Stimulated activated CD4-positive, alpha-beta T cell treated with anti-CD3 and anti-CD28 coated beads, Interleukin-2, amount 100 ng/mL, for 4 hours (primary cell): Measurements from ENCODE around the gene SNCAIP.
"Not testable (repeated sequence)": the region's sequence is repeated elsewhere in the genome, so short reads cannot be mapped to it uniquely, and the experiment has no call there.

ENCODE experiments used
- DNase-seq: peaks from one replicate; pipeline ENCODE4 v3.0.0-alpha.2; 2020; ENCODE audit warnings: low read depth

Gene SNCAIP

DNA sequence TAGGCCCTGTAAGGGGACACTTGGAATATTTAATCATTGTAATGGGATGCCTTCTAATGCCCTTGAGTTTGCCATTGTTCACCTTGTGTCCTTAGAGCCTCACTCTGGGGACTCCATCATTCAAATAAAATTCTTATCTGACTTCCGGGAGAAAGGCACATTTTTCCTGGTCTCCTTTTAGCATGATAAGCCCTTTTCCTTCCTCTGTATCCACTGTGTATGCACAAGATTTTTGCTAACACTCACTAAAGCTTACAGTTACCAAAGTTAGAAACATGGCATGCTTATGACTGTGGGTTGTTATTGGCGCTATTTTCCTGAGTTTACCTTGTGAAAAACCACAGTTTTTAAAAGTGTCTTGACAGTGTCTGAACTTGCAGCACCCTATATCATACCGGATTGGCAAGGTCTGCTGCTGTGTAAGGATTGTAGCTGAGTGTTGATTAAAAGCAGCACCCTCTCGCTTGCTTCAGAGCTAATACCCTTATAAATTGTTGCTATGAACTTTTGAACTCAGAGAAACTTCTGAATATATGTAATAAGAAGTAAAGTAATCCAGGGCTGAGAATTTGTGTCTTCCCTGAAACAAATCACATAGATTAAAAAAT, 46.4 kb downstream of the SNCAIP start:
- DNase-seq, result no peak

DNA sequence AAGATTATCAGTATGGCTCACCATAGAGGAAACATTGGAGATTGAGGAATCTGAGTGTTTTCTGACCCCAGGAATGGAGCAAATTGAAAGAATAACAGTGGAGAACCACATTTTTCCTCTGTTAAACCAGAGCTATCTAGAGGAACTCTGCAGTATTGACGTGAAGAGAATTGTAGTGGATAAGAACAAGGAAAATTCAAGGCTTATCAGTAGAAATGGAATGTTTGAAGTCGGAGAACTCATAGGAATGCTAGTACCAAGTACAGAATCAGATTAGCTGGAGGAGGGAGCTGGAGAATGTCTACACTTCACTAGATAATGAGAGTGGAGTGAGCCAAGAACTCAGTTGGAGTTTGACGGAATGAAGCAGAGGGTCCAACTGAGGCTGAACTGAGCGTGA, 50.3 kb downstream of the SNCAIP start:
- DNase-seq, result no peak

DNA sequence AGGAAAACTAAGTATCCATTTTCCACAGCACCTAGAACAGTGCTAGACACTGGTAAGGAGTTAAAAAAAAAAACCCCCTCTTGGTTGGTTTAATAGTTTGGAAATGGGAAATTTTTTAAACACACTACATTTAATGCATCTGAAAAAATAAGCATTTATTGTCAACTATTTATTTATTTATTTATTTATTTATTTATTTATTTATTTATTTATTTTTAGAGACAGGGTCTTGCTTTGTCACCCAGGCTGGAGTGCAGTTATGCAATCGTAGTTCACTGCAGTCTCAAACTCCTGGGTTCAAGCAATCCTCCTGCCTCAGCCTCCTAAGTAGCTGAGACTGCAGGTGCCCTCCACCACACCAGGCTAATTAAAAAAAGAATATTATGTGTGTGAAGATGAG, 51.6 kb downstream of the SNCAIP start:
- DNase-seq, result no peak

- DNase-seq, result no peak
These were observed 54.5 kb downstream of the SNCAIP start for GRCh38 chr5:122366501-122366900.

DNA sequence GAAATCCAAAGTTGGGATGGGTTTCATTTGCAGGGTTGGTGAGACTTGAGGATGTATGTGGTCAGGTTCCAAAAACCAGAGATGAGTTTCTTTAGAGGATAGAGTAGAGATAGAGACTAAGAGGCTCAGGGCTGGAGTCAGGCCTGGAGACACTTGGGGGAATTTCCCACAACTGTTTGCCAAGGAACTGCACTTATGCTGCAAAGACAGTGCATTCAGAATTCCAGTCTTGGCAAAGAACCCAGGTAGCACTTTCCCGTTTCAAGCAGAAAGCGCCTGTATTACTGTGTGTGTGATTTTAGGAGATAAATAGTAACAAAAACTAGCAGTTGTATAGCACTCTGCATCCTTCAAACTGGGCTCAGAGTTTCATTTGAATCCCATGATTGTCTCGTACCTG, 55.4 kb downstream of the SNCAIP start:
- DNase-seq, result no peak

DNA sequence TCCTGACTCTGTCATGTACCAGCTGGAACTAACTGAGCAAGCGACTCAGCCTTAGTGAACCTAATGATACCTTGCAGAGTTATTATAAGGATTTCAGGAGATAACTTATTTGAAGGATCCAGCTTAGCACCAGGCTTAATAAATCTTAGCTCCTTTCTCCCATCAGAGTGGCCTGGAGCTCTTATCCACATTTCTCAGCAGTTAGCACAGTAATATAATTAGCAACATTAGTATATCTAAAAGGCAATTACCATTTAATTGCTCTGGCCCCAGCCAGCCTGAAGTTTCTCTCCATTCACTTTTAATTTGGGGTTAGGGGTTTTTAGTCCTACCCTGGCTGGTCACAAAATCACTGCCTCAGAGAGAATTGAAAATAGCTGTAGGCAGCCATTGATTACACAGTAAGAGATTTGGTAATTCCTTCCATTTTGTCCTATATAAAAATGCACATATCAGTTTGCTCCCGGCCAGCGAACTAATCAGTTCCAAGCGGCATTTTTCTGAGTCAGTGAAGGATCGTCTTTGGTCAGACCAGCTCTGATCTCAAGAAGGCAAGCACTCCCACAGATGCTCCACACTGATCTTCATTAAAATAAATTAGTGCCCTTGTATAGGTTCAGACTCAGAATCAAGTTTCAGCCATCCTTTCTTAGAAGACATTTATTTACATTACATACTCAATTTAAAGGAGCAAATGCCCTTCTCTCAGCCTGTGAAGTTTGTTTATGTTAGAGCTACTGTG, 56.6 kb downstream of the SNCAIP start:
- no peak for DNase-seq

GRCh38 chr5:122369253-122369815, 57.3 kb downstream of the SNCAIP start:
- no peak for DNase-seq

- DNase-seq, result no peak
These were observed 59.6 kb downstream of the SNCAIP start for GRCh38 chr5:122371511-122372151.

GRCh38 chr5:122374110-122374509, 62.1 kb downstream of the SNCAIP start:
- DNase-seq, result no peak

DNA sequence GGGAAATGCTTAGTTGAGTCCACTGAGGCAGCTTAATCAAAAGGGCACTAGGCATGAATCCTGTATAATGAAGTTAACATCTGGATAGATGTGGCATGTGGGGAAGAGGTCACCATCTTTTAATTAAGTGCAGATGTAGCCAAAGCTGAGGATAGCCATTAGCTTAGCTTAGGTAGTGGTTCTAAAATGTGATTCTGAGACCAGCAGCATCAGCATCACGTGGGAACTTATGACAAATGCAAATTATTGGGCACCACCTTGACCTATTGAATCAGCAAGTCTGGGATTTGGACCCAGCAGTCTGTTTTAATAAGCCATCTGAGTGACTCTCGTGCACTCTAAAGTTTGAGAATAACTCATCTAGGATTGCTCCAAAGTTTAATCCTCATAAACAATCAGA, 63.8 kb downstream of the SNCAIP start:
- DNase-seq, result no peak

- DNase-seq, result no peak
These were observed 64.2 kb downstream of the SNCAIP start for GRCh38 chr5:122376250-122376649.

DNA sequence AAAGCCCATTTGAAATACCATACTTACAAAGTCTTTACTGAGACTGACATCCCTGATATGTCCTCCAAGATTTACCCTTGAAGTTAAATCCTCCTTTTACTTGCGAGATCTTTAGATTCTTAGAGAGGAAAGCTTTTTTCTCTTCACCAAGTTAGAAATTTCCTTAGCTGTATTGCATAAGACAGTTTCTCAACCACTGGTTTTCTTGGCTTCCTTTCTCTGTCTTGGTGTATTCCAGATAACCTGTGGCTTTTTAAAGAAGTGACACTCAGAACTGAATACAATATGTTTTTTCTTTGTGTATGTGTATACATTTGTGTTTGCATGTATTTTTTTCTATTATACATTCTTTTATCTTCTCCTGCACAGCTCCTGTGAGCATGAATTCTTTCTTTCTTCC, 65.0 kb downstream of the SNCAIP start:
- DNase-seq, result no peak

GRCh38 chr5:122382938-122383337, 70.9 kb downstream of the SNCAIP start:
- not testable (repeated sequence) for DNase-seq

- no peak for DNase-seq
These were observed 72.8 kb downstream of the SNCAIP start for GRCh38 chr5:122384739-122385235.

DNA sequence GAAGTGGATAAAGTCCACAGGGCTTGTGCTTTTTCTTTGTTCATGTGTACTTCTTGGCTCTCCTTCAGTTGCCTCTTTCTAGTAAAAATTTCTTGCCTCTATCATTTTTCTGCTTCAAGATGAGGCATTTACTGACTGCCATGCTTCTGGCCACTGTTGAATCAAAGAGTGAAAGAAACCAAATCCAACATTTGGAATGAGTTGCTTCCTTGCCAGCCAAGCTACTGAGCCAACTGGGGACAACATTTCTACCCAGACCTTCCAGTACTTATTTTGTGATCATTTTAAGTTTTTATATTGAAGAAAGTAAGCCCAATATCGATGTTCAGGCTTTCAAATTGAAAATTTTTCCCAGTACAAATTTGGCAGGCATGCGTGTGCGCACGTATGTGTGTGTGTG, 73.2 kb downstream of the SNCAIP start:
- no peak for DNase-seq

DNA sequence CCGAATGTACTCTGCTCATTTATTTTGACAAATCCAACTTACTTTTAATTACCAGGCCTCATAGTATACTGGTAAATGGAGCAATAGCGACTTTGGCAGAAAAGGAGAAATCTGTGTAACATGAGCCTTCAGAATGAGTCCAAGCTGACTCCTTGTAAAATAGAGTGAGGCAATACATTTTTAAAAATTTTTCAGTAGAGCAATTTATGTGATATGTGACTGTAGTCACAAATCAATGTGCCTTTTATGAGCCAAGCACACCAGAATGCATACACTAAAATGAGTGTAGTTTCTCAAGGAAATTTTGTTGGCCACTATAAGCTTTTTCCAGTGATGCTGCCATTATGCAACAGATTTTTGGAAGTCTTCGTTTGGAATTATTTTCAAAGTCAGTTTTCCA, 73.8 kb downstream of the SNCAIP start:
- DNase-seq, result no peak

DNA sequence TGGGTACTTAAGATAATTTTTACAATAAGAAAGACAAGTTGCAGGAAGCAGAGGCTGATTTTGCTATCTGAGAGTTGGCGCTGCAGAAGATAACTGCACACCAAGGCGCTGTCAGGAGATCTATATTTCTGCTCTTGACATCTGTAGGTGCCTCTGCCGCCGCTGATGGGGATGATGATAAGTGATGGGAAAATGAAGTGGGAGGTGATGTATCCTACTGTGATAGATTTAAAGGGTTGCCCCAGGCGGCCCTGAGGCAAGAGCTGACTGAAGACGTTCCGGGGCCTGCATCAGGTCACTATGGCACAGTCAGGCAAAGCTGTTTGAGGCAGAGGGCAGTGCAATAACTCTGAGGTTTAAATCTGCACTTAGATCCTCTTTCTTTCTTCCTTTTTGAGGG, 78.1 kb downstream of the SNCAIP start:
- no peak for DNase-seq

DNA sequence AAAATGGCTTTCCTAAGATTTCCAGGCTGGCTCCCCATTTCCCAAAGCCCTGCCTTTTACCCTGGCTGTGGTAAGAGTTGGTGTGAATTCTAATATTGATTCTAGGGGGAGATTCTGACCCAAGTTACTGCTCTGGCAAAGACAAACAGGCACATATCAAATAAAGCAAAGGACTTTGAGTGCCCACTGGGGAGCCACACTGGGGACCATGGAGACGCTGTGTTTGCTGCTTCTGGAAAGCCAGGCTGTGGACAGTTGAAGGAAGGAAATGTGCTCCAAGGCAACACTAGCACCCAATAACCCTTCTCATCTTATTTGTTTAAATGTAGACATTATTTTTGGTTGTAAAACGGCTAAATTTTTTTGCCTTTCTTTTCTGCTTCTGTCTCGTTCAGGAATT, 78.7 kb downstream of the SNCAIP start:
- no peak for DNase-seq

DNA sequence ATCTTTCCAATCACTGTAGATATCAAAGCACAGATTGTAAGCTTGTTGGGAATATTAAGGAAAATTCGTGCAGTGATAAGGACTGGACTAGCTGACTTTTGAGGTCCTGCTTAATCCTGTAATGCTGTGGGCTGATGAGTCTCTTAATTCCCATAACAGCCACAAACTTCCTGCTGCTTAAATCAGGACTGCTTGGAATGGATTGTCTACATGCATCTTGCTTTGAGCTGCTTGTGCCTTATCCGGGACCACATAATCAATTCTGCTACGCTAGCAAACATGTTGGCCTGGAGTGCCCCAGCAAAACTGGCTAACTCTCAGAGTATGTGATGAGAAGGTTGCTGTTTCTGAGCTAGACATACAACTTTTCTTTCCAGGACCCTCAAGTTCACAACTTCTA, 79.6 kb downstream of the SNCAIP start:
- no peak for DNase-seq

DNA sequence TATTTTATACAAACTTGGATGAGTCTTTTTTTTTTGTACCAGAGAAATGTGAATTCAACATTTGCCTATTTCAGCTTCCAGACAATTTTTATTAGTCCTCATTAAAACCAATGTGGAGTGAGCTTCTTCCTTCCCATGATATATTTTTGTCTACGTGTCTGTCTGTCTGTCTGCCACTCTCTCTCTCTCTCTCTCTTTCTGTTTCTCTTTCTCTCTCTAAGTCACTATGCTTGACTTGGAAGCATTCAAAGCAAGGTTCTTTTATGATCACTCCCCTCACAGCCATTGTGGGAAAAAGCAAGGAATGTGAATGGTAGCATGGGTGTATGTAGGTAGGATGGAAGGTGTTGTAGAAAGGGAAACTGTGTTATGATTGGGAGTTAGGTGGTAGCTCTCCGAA, 80.2 kb downstream of the SNCAIP start:
- DNase-seq, result no peak

- no peak for DNase-seq
These were observed 80.8 kb downstream of the SNCAIP start for GRCh38 chr5:122392824-122393223.

GRCh38 chr5:122394284-122394930, 82.4 kb downstream of the SNCAIP start:
- DNase-seq, result no peak

DNA sequence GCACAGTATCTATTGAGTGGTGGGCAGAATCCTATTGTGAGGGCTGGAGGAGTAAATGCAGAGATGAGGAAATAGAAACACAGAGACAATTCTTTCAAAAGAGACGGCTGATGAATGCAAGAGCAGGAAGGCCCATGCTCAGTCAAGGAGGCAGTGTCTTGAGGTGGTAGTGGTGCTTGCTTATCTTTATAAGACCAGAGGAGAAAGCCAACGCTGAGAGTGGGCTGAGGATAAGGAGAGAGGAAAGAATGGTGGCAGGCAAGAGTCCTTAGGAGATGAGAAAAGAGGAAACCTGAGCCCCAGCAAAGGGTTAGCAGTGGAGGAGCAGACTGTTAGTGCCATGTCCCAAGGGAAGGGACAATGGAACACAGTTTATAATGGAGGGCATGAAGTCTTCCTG, 86.0 kb downstream of the SNCAIP start:
- DNase-seq, result no peak
